GM18858 (cell line): Measurements from ENCODE around the gene PIK3CB.
"Not testable (repeated sequence)": the region's sequence is repeated elsewhere in the genome, so short reads cannot be mapped to it uniquely, and the experiment has no call there.

Experiments used
- ATAC-seq: cut with Tn5 transposase; IDR thresholded peaks from one replicate; pipeline ENCODE4 v1.9.1; 2021; ENCODE audit not compliant: unreplicated experiment

Gene PIK3CB

GRCh38 chr3:138687236-138687635 lies 147.5 kb downstream of the PIK3CB start:
- ATAC-seq, result peak; percentile 25

GRCh38 chr3:138686771-138687221 lies 147.9 kb downstream of the PIK3CB start:
- peak; percentile 97 for ATAC-seq

- no peak for ATAC-seq
Observed at GRCh38 chr3:138684396-138684795, 150.3 kb downstream of the PIK3CB start.

GRCh38 chr3:138682648-138683047 lies 152.1 kb downstream of the PIK3CB start:
- ATAC-seq, result no peak

GRCh38 chr3:138681463-138682220 lies 153.1 kb downstream of the PIK3CB start:
- no peak for ATAC-seq

GRCh38 chr3:138680974-138681373 lies 153.8 kb downstream of the PIK3CB start:
- ATAC-seq, result not testable (repeated sequence)

- no peak for ATAC-seq
Observed at GRCh38 chr3:138678874-138679392, 155.8 kb downstream of the PIK3CB start.

GRCh38 chr3:138678086-138678485 lies 156.6 kb downstream of the PIK3CB start:
- ATAC-seq, result no peak

GRCh38 chr3:138675393-138675792 lies 159.3 kb downstream of the PIK3CB start:
- ATAC-seq, result no peak

- no peak for ATAC-seq
Observed at GRCh38 chr3:138673641-138674530, 160.8 kb downstream of the PIK3CB start.

GRCh38 chr3:138670407-138670806 lies 164.3 kb downstream of the PIK3CB start:
- no peak for ATAC-seq

- no peak for ATAC-seq
Observed at GRCh38 chr3:138668107-138668506, 166.6 kb downstream of the PIK3CB start.

- no peak for ATAC-seq
Observed at GRCh38 chr3:138657508-138657907, 177.2 kb downstream of the PIK3CB start.

GRCh38 chr3:138653567-138653966 lies 181.2 kb downstream of the PIK3CB start:
- ATAC-seq, result no peak

- ATAC-seq, result no peak
Observed at GRCh38 chr3:138649134-138649533, 185.6 kb downstream of the PIK3CB start.

GRCh38 chr3:138646513-138646912 lies 188.2 kb downstream of the PIK3CB start:
- no peak for ATAC-seq

- no peak for ATAC-seq
Observed at GRCh38 chr3:138646008-138646407, 188.7 kb downstream of the PIK3CB start.

- no peak for ATAC-seq
Observed at GRCh38 chr3:138642927-138643253, 191.8 kb downstream of the PIK3CB start.

GRCh38 chr3:138642226-138642926 lies 192.4 kb downstream of the PIK3CB start:
- no peak for ATAC-seq

GRCh38 chr3:138640537-138640936 lies 194.2 kb downstream of the PIK3CB start:
- ATAC-seq, result no peak

GRCh38 chr3:138638641-138639040 lies 196.1 kb downstream of the PIK3CB start:
- ATAC-seq, result no peak
